ENCODE data around the gene DNAAF3.

The DNAAF3 gene

DNA sequence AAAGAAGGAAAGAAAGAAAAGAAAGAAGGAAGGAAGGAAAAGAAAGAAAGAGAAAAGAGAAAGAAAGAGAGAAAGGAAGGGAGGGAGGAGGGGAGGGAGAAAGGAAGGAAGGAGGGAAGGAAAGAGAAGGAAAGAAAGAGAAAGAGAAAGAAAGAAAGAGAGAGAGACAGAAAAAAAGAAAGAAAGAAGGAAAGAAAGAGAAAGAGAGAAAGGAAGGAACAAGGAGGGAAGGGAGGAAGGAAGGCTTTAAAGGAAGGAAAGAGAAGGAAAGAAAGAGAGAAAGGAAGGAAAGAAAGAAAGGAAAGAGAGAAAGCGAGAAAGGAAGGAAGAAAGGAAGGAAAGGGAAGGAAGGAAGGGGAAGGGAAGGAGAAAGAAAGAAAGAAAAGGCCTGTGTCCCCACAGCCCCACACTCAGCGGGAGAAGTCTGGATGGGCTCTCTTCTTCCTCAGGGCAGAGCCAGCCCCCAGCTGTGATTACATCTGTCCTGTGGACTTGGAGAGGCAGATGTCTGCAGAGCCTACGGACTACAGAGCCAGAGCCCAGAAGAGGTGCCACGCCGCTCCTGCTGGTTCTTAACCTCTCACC lies 33.3 kb upstream of the DNAAF3 start:
- CTCF ChIA-PET: interaction anchor here (0.6 to 2.6 kb wide), 3 partner anchors 34 to 304 kb away, joined by 3 to 12 read pairs (median 4); no protein-coding TSS in a partner anchor
- Histone ChIP-seq H3K27ac (ENCODE audit: extremely low read depth, low read depth, low read length) (no peak overlapping the region), H3K4me1 (ENCODE audit: control insufficient read depth, insufficient read depth, low read length) (no peaks in the 10 kb centered on the region), H3K36me3 (ENCODE audit: control insufficient read depth in 2 of 2, insufficient read depth in 1 of 2, low read length in 2 of 2) (no peaks in the 10 kb centered on the region), H3K4me3 (ENCODE audit: low read depth, low read length) (no peak overlapping the region), H3K9me3 (ENCODE audit: control insufficient read depth, insufficient read depth, low read depth, low read length) (no peaks in the 10 kb centered on the region)
- POLR2A ChIA-PET: interaction anchor here (1.4 kb wide), 1 partner anchor 59 kb away, joined by 3 read pairs; the partner anchor contains the start of gene PPP6R1
- TF ChIP-seq ZNF394 (tag by site-specific recombination; IDR thresholded peaks at IDR 0.05; ENCODE audit: borderline replicate concordance) (no peak), ZNF837 (tag by site-specific recombination; IDR thresholded peaks at IDR 0.05) (no peak), BCL11B (tag by site-specific recombination; IDR thresholded peaks at IDR 0.05; ENCODE audit: low read depth) (no peak), ZNF239 (tag by site-specific recombination; IDR thresholded peaks at IDR 0.05) (no peak), KLF10 (tag by site-specific recombination; IDR thresholded peaks at IDR 0.05) (no peak), ZIC2 (tag by site-specific recombination; IDR thresholded peaks at IDR 0.05) (peak; percentile 64), PRDM1 (tag by site-specific recombination; IDR thresholded peaks at IDR 0.05) (peak; percentile 100), ZNF501 (tag by site-specific recombination; IDR thresholded peaks at IDR 0.05) (no peak), ZNF777 (tag by site-specific recombination; IDR thresholded peaks at IDR 0.05; ENCODE audit: borderline replicate concordance) (0 out of 2 replicates have a peak, but pooled peaks have one; percentile 13), ZNF19 (tag by site-specific recombination; IDR thresholded peaks at IDR 0.05; ENCODE audit: low read depth) (no peak), ZNF366 (tag by site-specific recombination; conservative IDR thresholded peaks at IDR 0.05) (peak; percentile 98), ZBTB7A (tag by site-specific recombination; IDR thresholded peaks at IDR 0.05; ENCODE audit: low read depth) (no peak), HOXD13 (CRISPR knock-in tag; IDR thresholded peaks at IDR 0.05; ENCODE audit: borderline replicate concordance) (no peak)
- TF ChIP-seq, protein P1, sequence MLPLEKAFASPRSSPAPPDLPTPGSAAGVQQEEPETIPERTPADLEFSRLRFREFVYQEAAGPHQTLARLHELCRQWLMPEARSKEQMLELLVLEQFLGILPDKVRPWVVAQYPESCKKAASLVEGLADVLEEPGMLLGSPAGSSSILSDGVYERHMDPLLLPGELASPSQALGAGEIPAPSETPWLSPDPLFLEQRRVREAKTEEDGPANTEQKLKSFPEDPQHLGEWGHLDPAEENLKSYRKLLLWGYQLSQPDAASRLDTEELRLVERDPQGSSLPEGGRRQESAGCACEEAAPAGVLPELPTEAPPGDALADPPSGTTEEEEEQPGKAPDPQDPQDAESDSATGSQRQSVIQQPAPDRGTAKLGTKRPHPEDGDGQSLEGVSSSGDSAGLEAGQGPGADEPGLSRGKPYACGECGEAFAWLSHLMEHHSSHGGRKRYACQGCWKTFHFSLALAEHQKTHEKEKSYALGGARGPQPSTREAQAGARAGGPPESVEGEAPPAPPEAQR (tag by site-specific recombination; IDR thresholded peaks at IDR 0.05): 0 out of 2 replicates have a peak, but pooled peaks have one; percentile 20
- TF ChIP-seq, protein P2, sequence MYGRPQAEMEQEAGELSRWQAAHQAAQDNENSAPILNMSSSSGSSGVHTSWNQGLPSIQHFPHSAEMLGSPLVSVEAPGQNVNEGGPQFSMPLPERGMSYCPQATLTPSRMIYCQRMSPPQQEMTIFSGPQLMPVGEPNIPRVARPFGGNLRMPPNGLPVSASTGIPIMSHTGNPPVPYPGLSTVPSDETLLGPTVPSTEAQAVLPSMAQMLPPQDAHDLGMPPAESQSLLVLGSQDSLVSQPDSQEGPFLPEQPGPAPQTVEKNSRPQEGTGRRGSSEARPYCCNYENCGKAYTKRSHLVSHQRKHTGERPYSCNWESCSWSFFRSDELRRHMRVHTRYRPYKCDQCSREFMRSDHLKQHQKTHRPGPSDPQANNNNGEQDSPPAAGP (tag by site-specific recombination; IDR thresholded peaks at IDR 0.05): no peak

DNA sequence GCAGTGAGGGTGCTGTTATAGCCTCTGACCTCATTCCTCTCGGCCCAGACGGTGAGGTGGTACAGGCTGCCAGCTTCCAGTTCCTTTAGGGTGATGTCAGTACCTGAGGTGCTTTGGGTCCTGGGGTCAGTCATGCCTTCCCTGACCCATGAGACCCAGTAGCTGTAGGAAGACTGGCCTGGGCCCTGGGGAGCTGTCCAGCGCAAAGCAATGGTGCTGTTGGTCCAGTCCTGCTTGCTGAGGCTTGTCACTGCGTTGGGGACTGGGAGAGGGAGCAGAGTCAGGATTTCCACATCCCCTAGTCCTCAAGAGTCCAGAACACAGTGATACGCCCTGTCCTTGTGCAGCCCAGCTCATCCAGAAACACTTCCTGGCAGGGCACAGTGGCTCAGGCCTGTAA lies 32.2 kb upstream of the DNAAF3 start:
- no peak for TF ChIP-seq ZIC2 (tag by site-specific recombination; IDR thresholded peaks at IDR 0.05)
- TF ChIP-seq, protein P3, sequence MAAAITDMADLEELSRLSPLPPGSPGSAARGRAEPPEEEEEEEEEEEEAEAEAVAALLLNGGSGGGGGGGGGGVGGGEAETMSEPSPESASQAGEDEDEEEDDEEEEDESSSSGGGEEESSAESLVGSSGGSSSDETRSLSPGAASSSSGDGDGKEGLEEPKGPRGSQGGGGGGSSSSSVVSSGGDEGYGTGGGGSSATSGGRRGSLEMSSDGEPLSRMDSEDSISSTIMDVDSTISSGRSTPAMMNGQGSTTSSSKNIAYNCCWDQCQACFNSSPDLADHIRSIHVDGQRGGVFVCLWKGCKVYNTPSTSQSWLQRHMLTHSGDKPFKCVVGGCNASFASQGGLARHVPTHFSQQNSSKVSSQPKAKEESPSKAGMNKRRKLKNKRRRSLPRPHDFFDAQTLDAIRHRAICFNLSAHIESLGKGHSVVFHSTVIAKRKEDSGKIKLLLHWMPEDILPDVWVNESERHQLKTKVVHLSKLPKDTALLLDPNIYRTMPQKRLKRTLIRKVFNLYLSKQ (tag by site-specific recombination; IDR thresholded peaks at IDR 0.05; ENCODE audit: borderline replicate concordance): no peak
- TF ChIP-seq, protein P4, sequence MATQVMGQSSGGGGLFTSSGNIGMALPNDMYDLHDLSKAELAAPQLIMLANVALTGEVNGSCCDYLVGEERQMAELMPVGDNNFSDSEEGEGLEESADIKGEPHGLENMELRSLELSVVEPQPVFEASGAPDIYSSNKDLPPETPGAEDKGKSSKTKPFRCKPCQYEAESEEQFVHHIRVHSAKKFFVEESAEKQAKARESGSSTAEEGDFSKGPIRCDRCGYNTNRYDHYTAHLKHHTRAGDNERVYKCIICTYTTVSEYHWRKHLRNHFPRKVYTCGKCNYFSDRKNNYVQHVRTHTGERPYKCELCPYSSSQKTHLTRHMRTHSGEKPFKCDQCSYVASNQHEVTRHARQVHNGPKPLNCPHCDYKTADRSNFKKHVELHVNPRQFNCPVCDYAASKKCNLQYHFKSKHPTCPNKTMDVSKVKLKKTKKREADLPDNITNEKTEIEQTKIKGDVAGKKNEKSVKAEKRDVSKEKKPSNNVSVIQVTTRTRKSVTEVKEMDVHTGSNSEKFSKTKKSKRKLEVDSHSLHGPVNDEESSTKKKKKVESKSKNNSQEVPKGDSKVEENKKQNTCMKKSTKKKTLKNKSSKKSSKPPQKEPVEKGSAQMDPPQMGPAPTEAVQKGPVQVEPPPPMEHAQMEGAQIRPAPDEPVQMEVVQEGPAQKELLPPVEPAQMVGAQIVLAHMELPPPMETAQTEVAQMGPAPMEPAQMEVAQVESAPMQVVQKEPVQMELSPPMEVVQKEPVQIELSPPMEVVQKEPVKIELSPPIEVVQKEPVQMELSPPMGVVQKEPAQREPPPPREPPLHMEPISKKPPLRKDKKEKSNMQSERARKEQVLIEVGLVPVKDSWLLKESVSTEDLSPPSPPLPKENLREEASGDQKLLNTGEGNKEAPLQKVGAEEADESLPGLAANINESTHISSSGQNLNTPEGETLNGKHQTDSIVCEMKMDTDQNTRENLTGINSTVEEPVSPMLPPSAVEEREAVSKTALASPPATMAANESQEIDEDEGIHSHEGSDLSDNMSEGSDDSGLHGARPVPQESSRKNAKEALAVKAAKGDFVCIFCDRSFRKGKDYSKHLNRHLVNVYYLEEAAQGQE (tag by site-specific recombination; IDR thresholded peaks at IDR 0.05): peak; percentile 93
- CTCF ChIA-PET: interaction anchor here (2.6 kb wide), 1 partner anchor 58 kb away, joined by 12 read pairs; no protein-coding TSS in a partner anchor

More for the DNA sequence above, 32.2 kb upstream of the DNAAF3 start:
- Histone ChIP-seq H3K36me3 (ENCODE audit: control insufficient read depth in 2 of 2, insufficient read depth in 1 of 2, low read length in 2 of 2) (no peaks in the 10 kb centered on the region), H3K4me3 (ENCODE audit: low read depth, low read length) (no peak overlapping the region), H3K27ac (ENCODE audit: extremely low read depth, low read depth, low read length) (no peak overlapping the region), H3K9me3 (ENCODE audit: control insufficient read depth, insufficient read depth, low read depth, low read length) (no peaks in the 10 kb centered on the region), H3K4me1 (ENCODE audit: control insufficient read depth, insufficient read depth, low read length) (no peaks in the 10 kb centered on the region)
- POLR2A ChIA-PET: interaction anchor here (0.8 to 1.0 kb wide), 2 partner anchors 8 to 209 kb away, joined by 3 to 4 read pairs; partner anchors contain the start of gene UBE2S

Measured in HEK293 (cell line).